GM12865 (cell line): ENCODE measurements around the gene GNAO1.

Source experiments
- DNase-seq: peaks from one replicate; pipeline ENCODE4 v3.0.0; 2010; ENCODE audit warnings: low read depth
- H3K4me3 ChIP-seq: 2 replicates; pipeline ENCODE4 v1.5.1; 2011; ENCODE audit warnings: mild to moderate bottlenecking, low read depth, low read length, control low read depth
- CTCF ChIP-seq: IDR thresholded peaks from 2 replicates; pipeline ENCODE4 v1.5.1; 2011; ENCODE audit warnings: low read length, control low read depth, low read depth, inconsistent platforms; ENCODE audit not compliant: insufficient read depth; ENCODE audit errors: missing control alignments

The GNAO1 gene

GRCh38 chr16:56353054-56353921 lies 162.0 kb downstream of the GNAO1 start:
- no peak overlapping the region for H3K4me3 ChIP-seq
- no peak for DNase-seq
- TF ChIP-seq CTCF = no peak

DNA sequence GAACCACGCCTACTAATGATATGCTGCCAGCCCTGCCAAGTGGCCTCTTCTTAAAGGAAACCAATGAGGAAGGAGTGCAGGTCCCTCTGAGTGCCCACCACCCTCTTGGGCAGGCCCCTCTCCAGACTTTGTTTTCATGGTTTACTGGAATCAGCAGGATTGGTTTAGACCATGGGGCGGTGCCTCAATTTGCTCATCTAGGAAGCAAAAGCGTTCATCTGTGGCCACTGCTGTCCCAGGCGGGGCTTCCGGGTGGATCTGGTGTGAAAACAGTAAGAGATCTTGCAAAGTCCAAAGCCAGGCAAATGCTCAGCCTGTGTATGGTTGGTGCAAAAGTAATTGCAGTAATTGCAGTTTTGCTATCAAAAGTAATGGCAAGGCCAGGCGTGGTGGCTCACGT lies 162.7 kb downstream of the GNAO1 start:
- DNase-seq = no peak
- no peak overlapping the region for H3K4me3 ChIP-seq
- TF ChIP-seq CTCF = no peak

GRCh38 chr16:56354746-56355145 lies 163.5 kb downstream of the GNAO1 start:
- DNase-seq = no peak
- no peak for TF ChIP-seq CTCF
- no peak overlapping the region for H3K4me3 ChIP-seq

DNA sequence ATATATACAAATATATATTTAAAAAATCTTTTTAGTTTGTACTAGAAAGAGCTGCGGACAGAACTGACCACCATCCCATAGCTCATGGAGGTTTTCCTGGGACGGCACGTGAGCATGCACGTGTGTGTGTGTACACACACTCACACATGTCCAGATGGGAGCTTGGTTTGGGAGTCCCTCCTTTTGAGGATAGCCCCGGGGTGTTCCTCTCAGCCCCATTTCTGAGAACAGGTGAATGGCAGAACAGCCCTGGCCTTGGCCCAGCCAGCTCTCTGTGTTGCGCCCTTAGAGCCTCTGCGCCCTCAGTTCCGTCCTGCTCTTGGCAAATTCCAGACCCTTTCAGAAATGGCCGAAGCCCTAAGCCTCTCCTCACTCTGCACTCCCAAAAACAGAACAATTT lies 163.9 kb downstream of the GNAO1 start:
- TF ChIP-seq CTCF = no peak
- no peak overlapping the region for H3K4me3 ChIP-seq
- no peak for DNase-seq

GRCh38 chr16:56355786-56356275 lies 164.5 kb downstream of the GNAO1 start:
- no peak for TF ChIP-seq CTCF
- peak overlapping the region; percentile 61 for H3K4me3 ChIP-seq
- DNase-seq = no peak

GRCh38 chr16:56356276-56357240 lies 165.3 kb downstream of the GNAO1 start:
- H3K4me3 ChIP-seq = peak overlapping the region; percentile 61
- peak; percentile 88 for TF ChIP-seq CTCF
- DNase-seq = peak; percentile 91
